GM21390 (cell line): ENCODE measurements around the gene ZRANB3.
"Not testable (repeated sequence)": the region's sequence is repeated elsewhere in the genome, so short reads cannot be mapped to it uniquely, and the experiment has no call there.

ENCODE experiments used
- ATAC-seq: cut with Tn5 transposase; IDR thresholded peaks from one replicate; pipeline ENCODE4 v1.9.1; 2021; ENCODE audit not compliant: unreplicated experiment

The ZRANB3 gene

GRCh38 chr2:135093193-135093592 is 437.8 kb downstream of the ZRANB3 start:
- ATAC-seq = no peak

- no peak for ATAC-seq
These were observed 439.3 kb downstream of the ZRANB3 start for GRCh38 chr2:135091681-135092080.

GRCh38 chr2:135089597-135089996 is 441.4 kb downstream of the ZRANB3 start:
- not testable (repeated sequence) for ATAC-seq
